Stimulated activated CD4-positive, alpha-beta T cell treated with anti-CD3 and anti-CD28 coated beads, Interleukin-12 subunit alpha, Interleukin-12 subunit beta, amount 100 ng/mL, for 24 hours (primary cell): ENCODE results near the gene MYO7B.

Experiments used
- DNase-seq, 2 experiments: peaks; one replicate each; pipeline ENCODE4 v3.0.0-alpha.2; 2020; ENCODE audit warnings: low read depth in 2 of 2

The MYO7B gene

DNA sequence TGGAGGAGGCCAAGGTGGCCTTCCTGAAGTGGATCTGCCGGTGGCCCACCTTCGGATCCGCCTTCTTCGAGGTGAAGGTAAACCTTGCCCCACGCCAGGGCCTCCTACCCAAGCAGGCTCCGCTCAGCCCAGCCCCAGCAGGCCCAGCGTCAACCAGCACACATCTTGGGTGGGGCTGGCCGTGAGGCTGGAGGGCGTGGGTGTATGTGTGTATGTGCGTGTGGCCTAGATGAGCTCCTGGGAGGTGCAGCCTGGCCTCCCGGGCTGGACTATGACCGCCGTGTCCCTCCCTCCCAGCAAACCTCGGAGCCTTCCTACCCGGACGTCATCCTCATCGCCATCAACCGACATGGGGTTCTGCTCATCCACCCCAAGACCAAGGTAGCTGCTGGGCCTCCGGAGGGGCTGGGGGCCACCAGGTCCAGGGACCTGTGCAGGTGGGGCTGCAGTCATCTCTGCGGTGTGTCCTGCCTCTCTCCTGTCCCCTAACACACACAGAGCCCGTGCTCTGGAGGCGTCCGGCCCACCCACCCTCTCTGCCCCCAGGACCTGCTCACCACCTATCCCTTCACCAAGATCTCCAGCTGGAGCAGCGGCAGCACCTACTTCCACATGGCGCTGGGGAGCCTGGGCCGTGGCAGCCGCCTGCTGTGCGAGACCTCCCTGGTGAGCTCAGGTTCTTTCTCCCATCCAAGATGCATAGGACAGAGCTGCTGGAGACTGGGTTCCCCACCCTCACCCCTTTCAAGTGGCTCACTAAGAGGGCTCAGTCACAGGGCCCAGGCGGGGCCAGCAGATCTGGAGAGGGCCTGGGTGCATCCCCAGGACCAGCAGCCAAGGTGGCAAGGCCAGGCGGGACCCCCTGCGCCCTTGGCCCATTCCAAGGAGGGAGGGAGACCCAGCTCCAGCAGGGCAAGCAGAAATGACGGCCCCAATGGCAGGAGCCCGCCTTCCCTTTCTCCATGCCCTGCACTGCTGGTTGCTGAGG, 101.1 kb downstream of the MYO7B start:
- DNase-seq, result no peak

GRCh38 chr2:127637236-127637630, 101.8 kb downstream of the MYO7B start:
- no peak for DNase-seq

DNA sequence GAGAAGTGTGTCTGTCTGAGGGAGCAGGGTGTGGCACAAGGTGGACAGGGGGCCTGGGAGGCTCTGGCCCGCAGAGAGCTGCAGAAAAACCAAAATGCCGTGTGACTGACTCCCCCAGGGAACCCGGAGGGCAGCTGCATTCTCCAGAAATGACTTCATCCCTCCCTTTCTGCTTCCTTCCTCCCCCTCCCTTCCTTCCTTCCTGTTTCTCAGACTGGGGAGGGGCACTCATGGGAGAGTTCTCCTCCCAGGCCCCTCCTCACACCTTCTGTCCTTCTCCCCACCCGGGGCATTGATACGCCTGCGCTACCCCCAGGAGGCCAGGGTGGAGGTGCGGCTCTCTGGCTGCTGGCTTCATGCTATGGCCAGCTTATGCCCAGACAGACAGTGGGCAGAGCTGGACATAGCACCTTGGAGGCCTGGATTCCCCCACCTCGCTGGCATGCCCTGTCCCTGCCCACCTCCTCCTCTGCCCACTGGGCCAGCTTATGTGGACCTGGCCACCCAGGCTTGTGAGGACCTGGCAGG, 102.3 kb downstream of the MYO7B start:
- DNase-seq, result no peak

DNA sequence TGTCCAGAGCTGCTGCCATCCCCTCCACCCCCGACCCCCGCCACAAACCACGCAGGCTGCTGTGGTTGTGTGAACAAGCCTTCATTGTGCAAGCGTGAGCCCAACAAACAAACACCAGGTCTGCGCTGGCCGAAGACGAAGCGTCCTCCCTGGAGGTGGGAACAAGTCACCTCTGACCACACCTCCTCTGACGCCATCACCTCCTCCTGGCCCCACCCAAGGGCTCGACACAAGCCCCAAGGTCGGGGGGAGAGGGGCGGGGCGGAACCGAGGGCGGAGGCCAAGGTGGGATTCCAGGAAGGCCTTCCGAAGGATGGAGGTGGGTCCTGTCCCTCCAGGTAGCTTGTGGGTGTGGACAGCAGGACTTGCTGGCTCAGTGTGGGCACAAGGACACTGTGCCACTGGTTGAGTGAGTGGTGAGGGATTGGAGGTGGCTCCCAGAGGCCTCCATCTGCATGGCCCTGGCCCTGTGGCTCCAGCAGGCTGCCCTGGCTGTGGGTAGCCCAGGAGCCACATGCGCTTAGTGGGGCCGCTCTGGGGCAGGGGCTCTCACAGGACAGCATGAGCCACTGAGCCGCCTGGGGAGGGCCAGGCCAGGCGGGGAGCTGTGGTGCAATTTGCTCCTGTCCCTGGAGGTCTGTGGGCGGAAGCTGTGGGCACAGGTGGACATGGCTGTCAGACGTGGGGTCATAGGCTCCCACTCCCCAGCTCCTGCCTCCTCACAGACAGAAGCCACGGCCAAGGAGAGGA, 103.1 kb downstream of the MYO7B start:
- no peak for DNase-seq

DNA sequence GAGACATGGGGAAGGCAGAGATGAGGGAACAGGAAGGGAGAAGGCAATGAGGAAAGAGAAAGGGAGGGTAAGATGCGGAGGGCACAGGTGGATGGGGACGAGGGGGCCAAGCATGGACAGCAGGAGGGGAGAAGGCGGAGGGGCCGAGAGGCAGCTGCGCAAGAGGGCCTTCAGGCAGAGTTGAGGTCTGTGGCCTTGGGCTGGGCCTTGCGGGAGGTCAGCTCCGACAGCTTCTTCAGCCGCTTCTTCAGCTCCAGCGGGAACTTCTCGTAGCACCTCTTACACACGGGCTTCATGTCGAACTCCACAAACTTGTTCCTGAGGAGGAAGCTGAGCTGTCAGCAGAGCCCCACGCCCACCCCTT, 103.6 kb downstream of the MYO7B start:
- DNase-seq, result no peak

DNA sequence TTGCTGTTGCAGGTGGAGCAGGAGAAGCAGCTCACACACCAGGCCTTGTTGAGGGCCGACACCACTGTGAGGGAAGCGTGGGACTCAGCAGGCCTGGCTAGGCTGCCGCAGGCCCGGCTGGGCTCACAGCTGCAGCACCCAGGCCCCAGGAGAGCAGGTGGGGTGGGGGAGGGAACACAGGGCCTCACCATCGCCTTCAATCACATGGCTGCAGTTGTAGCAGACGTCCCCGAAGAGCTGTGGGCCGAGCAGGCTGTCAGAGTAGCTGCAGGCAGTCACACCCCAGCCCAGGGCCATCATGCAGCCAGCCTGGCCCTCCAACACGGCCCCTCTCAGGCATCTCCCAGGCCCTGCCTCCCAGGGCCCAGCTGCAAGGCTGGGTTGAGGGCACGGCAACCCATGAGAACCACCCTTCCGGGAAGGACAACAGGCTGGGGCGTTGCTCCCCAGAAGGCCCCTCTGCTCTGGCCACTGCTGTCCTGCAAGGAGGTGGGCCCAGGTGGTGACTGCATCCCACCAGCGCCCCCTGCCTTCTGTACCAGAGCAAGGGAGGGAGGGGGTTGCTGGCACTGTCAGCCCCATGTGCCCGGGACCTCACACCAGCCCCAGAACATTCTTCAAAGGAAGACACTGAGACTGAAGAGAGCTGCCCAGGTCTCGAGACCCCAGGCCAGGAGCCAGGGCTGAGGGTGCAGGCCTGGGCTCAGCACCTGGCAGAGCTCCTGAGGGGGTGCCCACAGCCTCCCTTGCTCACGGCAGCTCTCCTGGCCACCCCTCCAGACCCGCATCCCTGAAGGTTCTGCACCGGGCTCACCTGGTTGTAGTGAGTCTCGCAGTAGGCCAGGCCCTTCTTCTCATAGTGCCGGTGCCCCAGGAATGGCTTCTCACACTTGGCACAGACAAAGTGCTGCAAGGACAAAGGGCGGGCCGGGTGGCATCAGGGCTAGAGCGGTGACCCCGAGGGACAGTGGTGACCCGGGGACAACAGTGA, 104.9 kb downstream of the MYO7B start:
- no peak for DNase-seq

DNA sequence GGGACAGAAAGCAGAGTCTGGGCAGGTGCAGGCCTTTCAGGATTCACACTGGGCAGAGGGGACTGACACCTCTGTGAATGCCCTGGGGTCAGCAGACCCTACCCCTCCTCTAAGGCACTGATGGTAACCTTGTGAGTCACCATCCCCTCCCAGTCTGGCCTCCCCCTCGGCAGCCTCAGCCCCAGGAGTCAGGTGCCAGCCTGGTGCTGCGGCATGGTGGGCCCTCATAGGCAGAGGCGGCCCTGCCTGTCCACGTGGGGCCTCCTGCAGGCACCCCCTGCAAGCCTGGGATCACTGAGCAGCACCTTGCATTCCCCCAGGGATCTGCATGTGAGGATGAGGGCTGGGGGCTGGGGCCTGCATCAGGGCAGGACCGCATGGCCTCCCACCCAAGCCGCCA, 105.7 kb downstream of the MYO7B start:
- DNase-seq, result no peak

GRCh38 chr2:127641846-127642507, 106.5 kb downstream of the MYO7B start:
- no peak for DNase-seq

DNA sequence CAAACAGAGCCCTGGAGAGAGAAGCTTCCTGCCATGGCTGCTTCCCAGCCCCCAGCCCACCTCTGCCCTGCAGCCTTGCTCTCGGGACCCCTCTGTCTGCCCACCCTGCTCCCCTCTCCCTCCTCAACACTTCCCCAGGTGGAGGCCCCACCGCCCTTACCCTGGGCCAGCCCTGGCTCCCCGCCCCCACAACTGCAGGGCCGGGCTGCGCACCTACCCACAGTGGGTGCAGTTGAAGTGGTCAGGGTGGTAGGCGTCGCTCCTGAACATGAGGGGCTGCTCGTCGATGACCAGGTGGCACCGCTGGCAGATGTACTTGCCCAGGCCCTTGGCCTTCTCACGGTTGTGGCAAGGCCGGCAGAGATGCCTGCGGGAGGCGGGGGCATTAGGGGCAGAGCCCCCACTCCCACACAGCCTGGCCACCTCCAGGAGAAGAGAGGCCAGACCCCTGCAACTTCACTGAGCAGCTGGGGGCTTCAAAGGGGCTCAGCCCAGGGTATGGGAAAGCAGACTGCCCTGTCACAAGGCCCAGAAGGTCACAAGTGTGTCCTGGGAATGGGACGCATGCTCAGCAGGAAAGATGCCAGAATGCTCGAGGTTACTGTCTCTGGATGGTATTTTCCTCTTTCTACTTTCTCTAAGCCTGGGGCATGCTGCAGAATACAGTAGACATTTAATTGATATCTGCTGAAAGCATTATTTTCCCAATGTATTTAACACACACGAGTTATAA, 107.4 kb downstream of the MYO7B start:
- no peak for DNase-seq

- no peak for DNase-seq
Observed at GRCh38 chr2:127643439-127644065, 108.1 kb downstream of the MYO7B start.

GRCh38 chr2:127644066-127645025, 108.9 kb downstream of the MYO7B start:
- no peak for DNase-seq

- DNase-seq, result no peak
Observed at GRCh38 chr2:127645026-127645394, 109.5 kb downstream of the MYO7B start.

GRCh38 chr2:127645395-127646291, 110.2 kb downstream of the MYO7B start, which contains the start of gene GPR17:
Gene GPR17, plus strand, starts transcription at chr2:127646153. Its CDS starts 4,583 bp downstream, at chr2:127650736.
- DNase-seq, result no peak

GRCh38 chr2:127646487-127647241, 111.2 kb downstream of the MYO7B start:
- no peak for DNase-seq

- DNase-seq, result no peak
Observed at GRCh38 chr2:127647242-127648190, 112.0 kb downstream of the MYO7B start.

GRCh38 chr2:127648321-127648720, 112.8 kb downstream of the MYO7B start:
- DNase-seq, result no peak
